ENCODE data around the gene ZFHX2. TPM values are rescaled to one million over a fixed set of nuclear protein-coding genes. Genes with fewer than 3 reads are reported as not detected.

The ZFHX2 gene
- polyA plus RNA-seq, 1 donor = 1.5 TPM

- DNase-seq (ENCODE audit: low read depth) = no peak
These were observed 8.5 kb upstream of the ZFHX2 start for GRCh38 chr14:23559926-23560520.

- no peak for DNase-seq (ENCODE audit: low read depth)
These were observed 7.7 kb upstream of the ZFHX2 start for GRCh38 chr14:23559010-23559925.

DNA sequence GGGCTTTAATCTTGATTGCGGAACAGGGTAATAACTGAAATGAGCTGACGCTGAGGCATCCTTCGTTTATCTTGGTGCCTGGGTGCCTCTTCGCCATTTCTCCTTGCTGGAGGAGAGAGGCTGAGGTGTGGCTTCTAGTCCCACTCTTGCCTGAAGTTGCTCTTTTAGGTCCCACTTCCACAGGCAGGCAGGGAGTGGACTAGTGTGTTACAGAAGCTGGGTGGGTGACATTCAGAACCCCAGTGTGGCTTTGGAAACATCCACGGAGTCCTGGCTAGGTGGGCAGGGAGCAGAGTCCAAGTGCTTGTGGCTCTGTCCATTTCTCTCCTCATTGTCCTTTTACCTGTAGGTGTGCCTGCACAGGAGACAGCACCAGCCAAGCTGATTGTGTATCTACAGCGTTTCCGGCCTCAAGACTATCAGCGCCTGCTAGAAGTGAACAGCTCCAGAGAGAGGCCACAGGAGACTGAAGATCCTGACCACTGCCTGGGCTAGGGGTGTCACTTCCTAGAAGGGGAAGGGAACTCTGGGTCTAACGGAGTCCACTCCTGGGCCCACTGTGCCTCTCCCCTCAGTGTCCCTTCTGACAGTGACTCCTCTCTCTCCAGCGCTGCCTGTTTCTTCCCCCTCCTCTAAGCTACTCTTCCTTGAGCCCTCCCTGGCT, 6.9 kb upstream of the ZFHX2 start:
- DNase-seq (ENCODE audit: low read depth) = no peak

DNA sequence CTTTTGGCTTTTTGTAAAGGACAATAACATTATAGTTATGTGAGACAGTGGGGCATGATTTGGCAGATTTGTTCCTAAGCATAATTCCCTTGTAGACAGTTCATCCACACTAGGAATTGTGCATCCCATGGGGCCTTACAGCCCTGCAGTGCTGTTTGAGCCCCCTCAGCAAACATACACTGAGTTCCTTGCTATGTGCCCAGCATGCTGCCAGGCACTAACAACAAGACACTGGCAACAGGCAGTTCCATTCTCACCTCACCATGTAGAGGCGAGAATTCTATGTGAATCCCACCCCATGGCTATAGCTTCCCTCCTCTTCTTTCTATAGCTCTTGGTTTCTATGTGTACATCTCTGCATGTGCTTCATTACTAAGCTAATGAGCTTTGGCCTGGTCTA, 6.4 kb upstream of the ZFHX2 start:
- DNase-seq (ENCODE audit: low read depth) = no peak

DNA sequence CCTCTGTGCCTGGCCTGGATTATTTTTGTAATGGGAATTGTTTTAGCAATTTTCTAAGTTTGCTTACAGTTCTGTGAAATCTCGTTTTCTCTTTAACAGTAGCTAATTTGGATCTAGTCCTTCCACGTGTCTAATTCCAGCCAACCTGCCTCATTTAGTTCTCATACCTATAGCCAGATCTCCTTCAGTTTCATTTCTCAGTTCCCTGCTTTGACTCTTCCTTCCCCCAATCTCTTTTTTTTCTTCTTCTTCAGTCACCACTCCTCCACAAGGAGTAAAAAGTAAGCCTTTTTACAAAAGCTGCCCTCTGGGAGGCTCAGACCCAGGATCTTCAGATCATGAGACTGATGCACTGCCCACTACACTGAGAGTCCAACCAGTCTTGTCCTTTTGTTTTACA, 6.0 kb upstream of the ZFHX2 start:
- no peak for DNase-seq (ENCODE audit: low read depth)

DNA sequence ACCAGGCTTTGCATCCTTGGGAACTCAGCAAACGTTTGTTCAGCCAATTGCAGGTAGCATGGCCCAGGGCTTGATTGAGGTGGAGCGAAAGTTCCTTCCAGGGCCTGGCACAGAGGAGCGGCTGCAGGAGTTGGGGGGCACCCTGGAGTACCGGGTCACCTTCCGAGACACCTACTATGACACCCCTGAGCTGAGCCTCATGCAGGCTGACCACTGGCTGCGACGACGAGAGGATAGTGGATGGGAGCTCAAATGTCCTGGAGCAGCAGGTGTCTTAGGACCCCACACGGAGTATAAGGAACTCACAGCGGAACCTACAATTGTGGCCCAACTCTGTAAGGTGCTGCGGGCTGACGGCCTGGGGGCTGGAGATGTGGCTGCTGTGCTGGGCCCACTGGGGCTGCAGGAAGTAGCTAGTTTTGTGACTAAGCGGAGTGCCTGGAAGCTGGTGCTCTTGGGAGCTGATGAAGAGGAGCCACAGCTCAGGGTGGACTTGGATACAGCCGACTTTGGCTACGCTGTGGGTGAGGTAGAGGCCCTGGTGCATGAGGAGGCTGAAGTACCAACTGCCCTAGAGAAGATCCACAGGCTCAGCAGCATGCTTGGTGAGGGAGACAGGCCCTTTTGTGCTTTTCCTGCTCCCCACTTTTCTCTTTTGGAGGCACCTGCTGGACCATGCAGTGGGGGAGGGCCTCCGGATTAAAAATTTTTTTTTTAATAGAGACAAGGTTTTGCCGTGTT, 5.3 kb upstream of the ZFHX2 start:
- DNase-seq (ENCODE audit: low read depth) = no peak

DNA sequence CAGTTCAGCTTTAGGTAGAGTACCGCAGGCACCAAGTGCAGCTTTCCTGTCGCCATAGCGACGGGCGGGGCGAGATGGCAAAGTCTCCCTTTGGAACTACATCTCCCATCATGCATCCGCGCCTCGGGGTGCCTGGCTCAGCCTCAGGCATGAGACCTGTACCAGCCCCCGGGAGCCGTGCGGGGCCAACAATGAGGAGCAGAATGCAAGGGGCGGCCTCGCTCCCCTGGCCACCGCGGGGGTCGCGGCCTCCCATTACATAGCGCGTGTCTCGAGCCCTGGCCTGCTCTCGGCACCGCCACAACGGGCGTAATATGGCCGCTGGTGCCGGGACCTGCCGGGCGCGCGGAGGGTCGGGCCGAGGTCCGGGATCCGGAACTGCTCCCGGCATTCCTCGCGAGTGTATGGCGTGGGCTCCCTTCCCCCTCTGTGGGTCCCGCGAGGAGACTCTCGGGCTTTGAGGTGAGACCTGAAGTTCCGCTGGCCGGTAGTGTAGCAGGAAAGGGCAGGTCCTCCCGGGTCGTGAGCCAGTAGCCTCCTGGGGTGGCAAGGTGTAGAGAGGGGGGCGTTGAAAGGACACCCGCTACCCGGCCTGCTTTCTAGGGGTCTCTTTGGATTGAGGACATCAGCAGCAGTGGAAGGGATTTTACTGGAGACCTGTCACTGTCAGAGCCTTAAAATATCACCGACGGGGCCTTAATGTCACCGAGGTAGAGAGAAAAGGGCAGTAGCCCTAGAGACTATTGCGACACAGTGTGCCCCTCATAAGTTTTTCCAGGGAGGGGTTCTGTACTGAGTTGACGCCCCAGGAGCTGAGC, 4.5 kb upstream of the ZFHX2 start, which contains the start of gene THTPA:
Gene THTPA, plus strand, starts transcription at position 390 of the 818 bp plus-strand sequence. CDS start 487 bp downstream, outside the sequence.
- no peak for DNase-seq (ENCODE audit: low read depth)

DNA sequence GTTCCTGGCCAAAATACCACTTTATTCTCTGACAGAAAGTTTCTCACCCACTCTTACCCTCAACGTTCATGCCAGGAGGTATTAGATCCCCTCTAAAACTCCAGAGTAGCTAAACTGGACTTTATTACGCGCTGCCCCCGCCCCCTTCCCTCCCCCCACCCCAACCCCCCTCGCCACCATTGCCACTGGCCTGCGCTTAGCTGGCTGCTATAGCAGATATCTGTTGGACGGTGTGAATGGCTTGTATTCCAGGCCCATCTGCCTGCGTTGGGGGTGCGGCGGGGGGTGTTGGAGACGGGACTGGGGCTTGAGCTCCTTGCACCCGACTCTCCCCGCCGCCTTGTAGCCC, 3.9 kb upstream of the ZFHX2 start:
- no peak for DNase-seq (ENCODE audit: low read depth)

DNA sequence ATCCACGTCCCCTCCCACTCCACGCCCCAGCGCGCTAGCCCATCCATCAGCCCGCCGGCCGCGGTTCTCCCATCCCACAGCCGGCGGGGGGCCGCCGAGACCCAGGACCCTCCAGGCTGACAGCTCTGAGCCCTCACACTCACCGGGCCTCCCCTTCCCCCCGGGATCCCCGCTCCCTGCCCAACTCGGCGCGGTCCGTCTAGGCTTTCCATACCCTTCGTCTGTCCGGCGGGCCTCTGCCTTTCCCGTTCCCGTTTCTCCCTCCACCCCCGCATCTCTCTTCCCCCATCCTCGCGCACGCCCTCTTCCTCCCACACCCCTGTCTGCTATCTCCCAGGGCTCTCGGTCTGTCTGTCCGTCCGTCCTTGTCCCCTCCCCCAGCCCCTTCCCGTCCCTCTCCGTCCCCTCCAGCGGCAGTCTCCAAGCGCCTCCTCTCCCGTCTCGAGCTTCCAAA, 726 bp downstream of the ZFHX2 start:
- DNase-seq (ENCODE audit: low read depth) = no peak

DNA sequence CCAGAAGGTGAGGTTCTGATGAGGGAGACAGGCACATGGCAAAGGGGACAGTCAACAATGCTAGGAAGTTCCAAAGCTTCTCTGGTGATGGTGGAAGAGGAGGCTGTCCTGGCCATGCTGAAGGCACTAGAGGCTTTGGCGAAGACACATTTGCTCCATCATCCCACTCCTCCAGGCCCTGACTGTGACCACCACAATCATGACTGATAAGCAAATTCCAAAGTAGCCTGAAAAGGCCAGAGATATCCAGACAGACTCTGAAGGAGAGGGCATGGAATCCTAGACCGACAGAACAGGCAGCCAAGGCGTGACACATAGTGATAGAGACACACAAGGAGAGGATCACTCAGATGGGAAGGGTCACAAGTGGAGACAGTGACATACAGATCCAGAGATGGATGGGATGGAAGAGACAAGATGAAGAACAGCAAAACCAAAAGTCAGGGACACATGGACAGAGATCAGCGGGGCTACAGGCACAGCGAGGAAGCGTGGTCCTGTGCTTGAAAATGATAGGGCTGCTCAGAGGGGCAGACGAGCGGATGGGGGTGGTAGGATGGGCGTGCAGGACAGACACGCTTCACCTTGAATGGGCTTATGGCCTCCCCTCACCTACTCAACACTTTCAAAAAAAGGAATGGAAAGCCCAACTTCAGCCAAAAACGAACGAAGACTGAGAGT, 1.3 kb downstream of the ZFHX2 start:
- no peak for DNase-seq (ENCODE audit: low read depth)

DNA sequence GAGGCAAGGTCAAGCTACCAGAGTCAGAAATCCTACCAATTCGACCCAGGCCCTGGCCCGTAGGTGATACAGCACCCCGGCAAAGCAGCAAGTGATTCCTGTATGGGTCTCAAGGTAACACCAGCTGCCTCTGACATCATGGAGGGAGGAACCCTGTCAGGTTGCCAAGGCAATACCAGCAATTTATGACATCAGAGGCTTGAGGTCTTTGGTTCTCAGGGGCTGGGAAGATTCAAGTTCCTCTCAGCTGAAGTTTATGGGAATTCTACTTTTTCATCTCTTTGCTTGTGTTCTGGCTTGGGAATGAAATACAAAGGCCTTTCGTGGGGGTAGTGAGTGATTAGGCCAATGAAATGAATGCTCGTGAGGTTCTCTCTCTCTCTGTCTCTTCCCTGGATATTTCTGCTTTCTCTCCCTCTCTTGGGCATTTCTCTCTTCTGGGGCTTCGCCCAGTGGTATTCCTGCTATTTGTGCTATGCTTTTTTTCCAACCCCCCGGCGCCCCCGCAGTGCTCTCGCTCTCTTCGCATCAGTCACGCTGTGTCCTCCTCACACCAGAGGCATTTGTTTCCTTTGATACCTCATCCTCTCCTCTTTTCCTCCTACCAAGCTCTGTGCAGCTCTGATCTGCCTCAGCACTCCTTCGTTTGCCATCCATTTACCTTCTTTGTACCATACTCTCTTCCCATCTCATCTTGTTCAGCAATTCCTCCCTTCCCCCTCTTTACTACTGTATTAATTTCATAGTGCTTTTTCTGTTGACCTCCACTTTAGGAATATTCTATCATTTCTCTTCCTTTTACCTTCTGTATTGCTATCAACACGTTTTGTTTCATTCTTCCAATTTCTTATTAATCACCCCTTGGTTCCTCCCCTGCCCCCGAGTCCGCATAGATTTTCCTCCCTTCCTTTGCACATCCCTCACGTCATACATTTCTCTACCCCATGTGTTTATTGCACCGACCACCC, 2.9 kb downstream of the ZFHX2 start:
- DNase-seq (ENCODE audit: low read depth) = no peak

GRCh38 chr14:23547924-23548323, 3.6 kb downstream of the ZFHX2 start:
- DNase-seq (ENCODE audit: low read depth) = no peak

DNA sequence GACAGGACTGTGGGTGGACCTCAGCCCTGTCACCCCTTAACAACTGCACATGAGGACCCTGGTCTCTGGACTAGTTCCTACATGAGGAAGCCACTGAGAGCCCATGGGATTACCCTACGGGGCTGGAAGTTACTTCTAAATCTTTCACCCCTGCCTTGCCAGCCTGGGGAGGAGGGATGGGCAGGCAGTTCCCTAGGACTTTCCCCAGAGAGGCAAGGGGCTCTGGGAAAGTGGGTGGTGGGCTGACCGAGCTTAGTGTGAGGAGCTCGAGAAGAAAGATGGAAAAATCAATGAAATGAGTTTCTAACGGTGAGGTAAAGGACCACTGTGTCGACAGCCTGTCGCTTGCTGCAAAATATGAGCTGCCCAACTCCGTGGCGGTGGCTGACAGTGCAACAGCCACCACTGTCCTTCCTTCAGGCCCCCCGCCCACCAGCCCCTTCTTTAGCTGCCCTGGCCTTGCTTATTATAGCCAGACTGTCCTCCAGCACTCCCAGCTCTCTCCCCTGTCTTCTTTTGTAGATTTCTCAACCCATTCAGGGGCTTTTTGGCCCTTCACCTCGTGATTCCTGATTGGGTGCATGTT, 5.0 kb downstream of the ZFHX2 start:
- no peak for DNase-seq (ENCODE audit: low read depth)

DNA sequence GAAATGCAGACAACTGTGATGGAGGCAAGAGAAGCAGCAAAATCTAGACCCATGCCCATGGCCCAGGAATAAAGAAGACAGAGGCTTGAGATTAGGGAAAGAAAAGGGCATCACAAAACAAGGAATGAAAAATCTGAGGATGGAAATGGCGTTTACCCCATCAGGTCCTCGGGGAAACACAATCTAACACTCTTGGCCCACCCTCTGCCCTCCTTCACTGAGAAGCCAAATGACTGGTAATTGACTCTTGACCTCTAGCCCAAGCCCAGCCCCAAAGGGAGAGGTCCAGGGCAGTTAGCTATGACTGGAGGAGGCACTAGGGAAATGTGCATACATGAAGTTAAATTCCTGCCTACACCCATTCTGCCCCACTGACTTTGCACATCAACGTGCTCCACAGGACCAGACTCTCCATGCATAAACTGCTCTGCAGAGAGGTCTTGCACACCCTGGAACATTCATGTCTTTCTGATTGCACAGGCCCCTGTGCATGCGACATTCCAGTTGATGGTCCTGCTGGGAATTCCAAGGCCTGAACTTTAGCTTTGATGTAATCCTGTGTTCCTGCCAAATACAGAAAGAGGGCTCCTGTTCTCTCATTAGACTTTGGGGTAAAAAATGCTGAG, 5.7 kb downstream of the ZFHX2 start:
- DNase-seq (ENCODE audit: low read depth) = no peak

GRCh38 chr14:23544511-23545447, 6.8 kb downstream of the ZFHX2 start:
- no peak for DNase-seq (ENCODE audit: low read depth)

DNA sequence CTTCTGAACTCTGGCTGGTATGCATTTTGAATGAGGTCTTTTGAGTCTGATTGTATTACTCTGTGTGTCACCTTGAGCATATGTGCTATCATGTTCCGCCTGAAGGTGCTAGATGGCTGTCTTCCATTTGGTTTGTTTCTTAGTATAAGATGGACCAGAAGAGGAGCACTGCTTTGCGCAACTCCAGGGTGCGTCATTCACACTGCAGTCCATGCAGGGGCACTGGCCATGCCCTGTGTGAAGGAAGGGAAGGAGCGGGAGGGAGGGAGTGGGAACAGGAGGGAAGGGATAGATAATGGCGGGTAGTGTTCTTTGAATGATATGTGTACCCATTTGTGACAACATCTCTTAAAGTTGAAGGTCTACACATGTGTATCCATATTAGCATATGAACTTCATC, 8.2 kb downstream of the ZFHX2 start:
- DNase-seq (ENCODE audit: low read depth) = no peak

- no peak for DNase-seq (ENCODE audit: low read depth)
These were observed 9.3 kb downstream of the ZFHX2 start for GRCh38 chr14:23542261-23542660.
